HEK293 (cell line): ENCODE results near the gene PITPNC1.

ENCODE experiments used
- CTCF ChIA-PET: fragments of 350-600 bp; formaldehyde crosslinking; extraction: SDS; loops from one replicate; lab custom pipeline; 2021; ENCODE audit warnings: antibody characterized with exemption; lab: Yijun Ruan, JAX
- POLR2A ChIA-PET: fragments of 300-600 bp; formaldehyde crosslinking; extraction: SDS; loops from one replicate; lab custom pipeline; 2020; ENCODE audit warnings: antibody characterized with exemption, inconsistent platforms; lab: Yijun Ruan, JAX
- H3K27ac ChIP-seq: fragments of 200-500 bp; sonication (Bioruptor generic); 2 replicates; pipeline ENCODE4 v1.5.1; 2014; ENCODE audit warnings: low read depth, low read length, control low read depth, inconsistent platforms; ENCODE audit errors: extremely low read depth
- H3K36me3 ChIP-seq, 2 experiments: fragments of 200-500 bp in 1 of 2; sonication (Bioruptor generic) in 1 of 2; 1 replicate in 1 of 2; 2 replicates in 1 of 2; pipeline ENCODE4 v1.5.1; 2014 to 2017; ENCODE audit warnings: inconsistent platforms in 2 of 2, low read length in 2 of 2; ENCODE audit not compliant: control insufficient read depth in 2 of 2, insufficient read depth in 1 of 2
- H3K4me1 ChIP-seq: fragments of 200-500 bp; sonication (Bioruptor generic); 2 replicates; pipeline ENCODE4 v1.5.1; 2014; ENCODE audit warnings: mild to moderate bottlenecking, low read length, inconsistent platforms; ENCODE audit not compliant: control insufficient read depth, insufficient read depth
- H3K4me3 ChIP-seq: 2 replicates; pipeline ENCODE4 v1.5.1; 2011; ENCODE audit warnings: low read depth, mild to moderate bottlenecking, control low read depth, low read length, moderate library complexity
- H3K9me3 ChIP-seq: fragments of 200-500 bp; sonication (Bioruptor generic); 2 replicates; pipeline ENCODE4 v1.5.1; 2014; ENCODE audit warnings: low read depth, low read length, inconsistent platforms; ENCODE audit not compliant: control insufficient read depth, insufficient read depth
- BCL11B ChIP-seq: fragments of 450-650 bp; formaldehyde crosslinking; IDR thresholded peaks from 2 replicates; pipeline ENCODE4 v1.5.1; 2016; ENCODE audit warnings: low read depth, missing biosample characterization, missing genetic modification characterization
- GLI2 ChIP-seq: fragments of 450-650 bp; formaldehyde crosslinking; IDR thresholded peaks from 2 replicates; pipeline ENCODE4; 2017; ENCODE audit warnings: missing biosample characterization, missing genetic modification characterization, low read depth, borderline replicate concordance
- IKZF3 ChIP-seq: fragments of 450-650 bp; IDR thresholded peaks from 2 replicates; pipeline ENCODE4 v1.5.0; 2018; ENCODE audit warnings: missing biosample characterization, mild to moderate bottlenecking, missing genetic modification characterization, moderate library complexity
- KLF10 ChIP-seq: fragments of 450-650 bp; IDR thresholded peaks from 2 replicates; pipeline ENCODE4 v1.5.1; 2018; ENCODE audit warnings: missing biosample characterization, mild to moderate bottlenecking, missing genetic modification characterization
- KLF9 ChIP-seq: fragments of 450-650 bp; formaldehyde crosslinking; IDR thresholded peaks from 2 replicates; pipeline ENCODE4 v1.5.1; 2016; ENCODE audit warnings: missing biosample characterization, missing genetic modification characterization, low read depth
- RBAK ChIP-seq: fragments of 450-650 bp; formaldehyde crosslinking; IDR thresholded peaks from 2 replicates; pipeline ENCODE4 v1.5.1; 2016; ENCODE audit warnings: missing biosample characterization, missing genetic modification characterization
- SCRT1 ChIP-seq: fragments of 450-650 bp; formaldehyde crosslinking; IDR thresholded peaks from 2 replicates; pipeline ENCODE4 v1.5.1; 2016; ENCODE audit warnings: missing biosample characterization, missing genetic modification characterization, borderline replicate concordance
- TSHZ1 ChIP-seq: fragments of 450-650 bp; formaldehyde crosslinking; IDR thresholded peaks from 2 replicates; pipeline ENCODE4 v1.5.1; 2016; ENCODE audit warnings: missing biosample characterization, missing genetic modification characterization, borderline replicate concordance
- ZNF169 ChIP-seq: fragments of 450-650 bp; formaldehyde crosslinking; IDR thresholded peaks from 2 replicates; pipeline ENCODE4 v1.5.1; 2016; ENCODE audit warnings: missing biosample characterization, missing genetic modification characterization
- ZNF202 ChIP-seq: fragments of 450-650 bp; formaldehyde crosslinking; IDR thresholded peaks from 2 replicates; pipeline ENCODE4 v1.5.1; 2016; ENCODE audit warnings: missing biosample characterization, missing genetic modification characterization, borderline replicate concordance
- ZNF239 ChIP-seq: fragments of 450-650 bp; formaldehyde crosslinking; IDR thresholded peaks from 2 replicates; pipeline ENCODE4 v1.5.1; 2016; ENCODE audit warnings: missing biosample characterization, missing genetic modification characterization
- ZNF292 ChIP-seq: fragments of 450-650 bp; formaldehyde crosslinking; IDR thresholded peaks from 2 replicates; pipeline ENCODE4 v1.5.1; 2016; ENCODE audit warnings: low read depth, missing biosample characterization, missing genetic modification characterization, borderline replicate concordance
- ZNF335 ChIP-seq: fragments of 450-650 bp; formaldehyde crosslinking; conservative IDR thresholded peaks from 2 replicates; pipeline ENCODE4 v1.5.1; 2016; ENCODE audit warnings: missing biosample characterization, missing genetic modification characterization
- ZNF404 ChIP-seq: fragments of 450-650 bp; formaldehyde crosslinking; IDR thresholded peaks from 2 replicates; pipeline ENCODE4 v1.5.1; 2017; ENCODE audit warnings: missing biosample characterization, missing genetic modification characterization
- ZNF544 ChIP-seq: fragments of 450-650 bp; formaldehyde crosslinking; IDR thresholded peaks from 2 replicates; pipeline ENCODE4 v1.5.0; 2017; ENCODE audit warnings: missing biosample characterization, missing genetic modification characterization
- ZNF621 ChIP-seq: fragments of 450-650 bp; formaldehyde crosslinking; IDR thresholded peaks from 2 replicates; pipeline ENCODE4 v1.5.1; 2017; ENCODE audit warnings: missing biosample characterization, missing genetic modification characterization
- ZNF629 ChIP-seq: fragments of 450-650 bp; formaldehyde crosslinking; IDR thresholded peaks from 2 replicates; pipeline ENCODE4 v1.5.1; 2017; ENCODE audit warnings: missing biosample characterization, missing genetic modification characterization
- ZNF660 ChIP-seq: fragments of 450-650 bp; IDR thresholded peaks from 2 replicates; pipeline ENCODE4 v1.5.1; 2018; ENCODE audit warnings: missing biosample characterization, mild to moderate bottlenecking, missing genetic modification characterization
- ZNF776 ChIP-seq: fragments of 450-650 bp; formaldehyde crosslinking; IDR thresholded peaks from 2 replicates; pipeline ENCODE4 v1.5.0; 2017; ENCODE audit warnings: missing biosample characterization, missing genetic modification characterization, borderline replicate concordance
- ZNF777 ChIP-seq: fragments of 450-650 bp; formaldehyde crosslinking; IDR thresholded peaks from 2 replicates; pipeline ENCODE4 v1.5.1; 2017; ENCODE audit warnings: missing biosample characterization, missing genetic modification characterization, borderline replicate concordance
- TF ChIP-seq, protein P1 (sequence below): fragments of 450-650 bp; formaldehyde crosslinking; IDR thresholded peaks from 2 replicates; pipeline ENCODE4 v1.5.1; 2016; ENCODE audit warnings: missing biosample characterization, missing genetic modification characterization
- TF ChIP-seq, protein P2 (sequence below): fragments of 450-650 bp; formaldehyde crosslinking; IDR thresholded peaks from 2 replicates; pipeline ENCODE4 v1.5.1; 2016; ENCODE audit warnings: missing biosample characterization, missing genetic modification characterization
- TF ChIP-seq, protein P3 (sequence below): fragments of 450-650 bp; formaldehyde crosslinking; optimal IDR thresholded peaks from 2 replicates; pipeline ENCODE3; 2016; ENCODE audit warnings: missing biosample characterization, mild to moderate bottlenecking, missing genetic modification characterization
- TF ChIP-seq, protein P4 (sequence below): fragments of 450-650 bp; formaldehyde crosslinking; IDR thresholded peaks from 2 replicates; pipeline ENCODE4 v1.5.1; 2016; ENCODE audit warnings: missing biosample characterization, missing genetic modification characterization
- TF ChIP-seq, protein P5 (sequence below): fragments of 450-650 bp; IDR thresholded peaks from 2 replicates; pipeline ENCODE4 v1.5.1; 2018; ENCODE audit warnings: missing biosample characterization, missing genetic modification characterization

Gene PITPNC1

DNA sequence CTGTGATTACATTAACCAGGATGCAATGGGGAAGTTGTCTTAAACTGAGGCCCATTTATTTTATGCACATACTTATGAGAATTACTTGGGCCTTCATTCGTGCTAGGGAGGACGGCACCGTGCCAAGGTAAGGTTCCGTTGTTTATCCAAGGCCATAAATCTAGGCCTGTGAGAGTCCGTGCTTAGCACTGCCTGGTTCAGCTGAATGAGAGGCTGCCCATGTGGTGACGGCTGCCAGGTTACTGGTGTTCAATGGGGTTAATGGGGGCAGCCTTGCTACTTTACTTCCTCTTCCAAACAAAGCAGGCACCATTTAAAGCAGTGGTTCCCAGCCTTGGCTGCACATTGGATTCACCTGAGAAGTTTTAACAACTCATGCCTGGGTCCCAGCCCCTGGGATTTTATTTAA is 205.6 kb downstream of the PITPNC1 start (continued):
- TF ChIP-seq ZNF169, result no peak
- TF ChIP-seq ZNF660 (tag by site-specific recombination), result no peak
- TF ChIP-seq ZNF292 (tag by site-specific recombination), result no peak

- peaks cover 22% of the 10 kb centered on the region for H3K4me1 ChIP-seq
- TF ChIP-seq IKZF3 (tag by site-specific recombination) (peak; percentile 68; the same call in 1 of the 2 replicates), ZNF544 (no peak), KLF10 (tag by site-specific recombination) (peak; percentile 74), ZNF777 (tag by site-specific recombination) (no peak), ZNF621 (tag by site-specific recombination) (no peak), ZNF629 (peak; percentile 70), ZNF239 (tag by site-specific recombination) (no peak), ZNF776 (no peak), KLF9 (tag by site-specific recombination) (no peak), BCL11B (tag by site-specific recombination) (no peak), GLI2 (tag by site-specific recombination) (peak; percentile 82; the same call in 1 of the 2 replicates), RBAK (tag by site-specific recombination) (no peak), ZNF335 (tag by site-specific recombination) (no peak), ZNF404 (tag by site-specific recombination) (no peak), ZNF202 (no peak), SCRT1 (tag by site-specific recombination) (peak; percentile 87), TSHZ1 (tag by site-specific recombination) (peak; percentile 44; the same call in 1 of the 2 replicates)
- TF ChIP-seq, protein P1, sequence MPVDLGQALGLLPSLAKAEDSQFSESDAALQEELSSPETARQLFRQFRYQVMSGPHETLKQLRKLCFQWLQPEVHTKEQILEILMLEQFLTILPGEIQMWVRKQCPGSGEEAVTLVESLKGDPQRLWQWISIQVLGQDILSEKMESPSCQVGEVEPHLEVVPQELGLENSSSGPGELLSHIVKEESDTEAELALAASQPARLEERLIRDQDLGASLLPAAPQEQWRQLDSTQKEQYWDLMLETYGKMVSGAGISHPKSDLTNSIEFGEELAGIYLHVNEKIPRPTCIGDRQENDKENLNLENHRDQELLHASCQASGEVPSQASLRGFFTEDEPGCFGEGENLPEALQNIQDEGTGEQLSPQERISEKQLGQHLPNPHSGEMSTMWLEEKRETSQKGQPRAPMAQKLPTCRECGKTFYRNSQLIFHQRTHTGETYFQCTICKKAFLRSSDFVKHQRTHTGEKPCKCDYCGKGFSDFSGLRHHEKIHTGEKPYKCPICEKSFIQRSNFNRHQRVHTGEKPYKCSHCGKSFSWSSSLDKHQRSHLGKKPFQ (tag by site-specific recombination), result peak; percentile 81
- TF ChIP-seq, protein P2, sequence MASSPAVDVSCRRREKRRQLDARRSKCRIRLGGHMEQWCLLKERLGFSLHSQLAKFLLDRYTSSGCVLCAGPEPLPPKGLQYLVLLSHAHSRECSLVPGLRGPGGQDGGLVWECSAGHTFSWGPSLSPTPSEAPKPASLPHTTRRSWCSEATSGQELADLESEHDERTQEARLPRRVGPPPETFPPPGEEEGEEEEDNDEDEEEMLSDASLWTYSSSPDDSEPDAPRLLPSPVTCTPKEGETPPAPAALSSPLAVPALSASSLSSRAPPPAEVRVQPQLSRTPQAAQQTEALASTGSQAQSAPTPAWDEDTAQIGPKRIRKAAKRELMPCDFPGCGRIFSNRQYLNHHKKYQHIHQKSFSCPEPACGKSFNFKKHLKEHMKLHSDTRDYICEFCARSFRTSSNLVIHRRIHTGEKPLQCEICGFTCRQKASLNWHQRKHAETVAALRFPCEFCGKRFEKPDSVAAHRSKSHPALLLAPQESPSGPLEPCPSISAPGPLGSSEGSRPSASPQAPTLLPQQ (tag by site-specific recombination), result no peak
- TF ChIP-seq, protein P3, sequence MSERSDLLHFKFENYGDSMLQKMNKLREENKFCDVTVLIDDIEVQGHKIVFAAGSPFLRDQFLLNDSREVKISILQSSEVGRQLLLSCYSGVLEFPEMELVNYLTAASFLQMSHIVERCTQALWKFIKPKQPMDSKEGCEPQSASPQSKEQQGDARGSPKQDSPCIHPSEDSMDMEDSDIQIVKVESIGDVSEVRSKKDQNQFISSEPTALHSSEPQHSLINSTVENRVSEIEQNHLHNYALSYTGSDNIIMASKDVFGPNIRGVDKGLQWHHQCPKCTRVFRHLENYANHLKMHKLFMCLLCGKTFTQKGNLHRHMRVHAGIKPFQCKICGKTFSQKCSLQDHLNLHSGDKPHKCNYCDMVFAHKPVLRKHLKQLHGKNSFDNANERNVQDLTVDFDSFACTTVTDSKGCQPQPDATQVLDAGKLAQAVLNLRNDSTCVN, result no peak
- TF ChIP-seq, protein P4, sequence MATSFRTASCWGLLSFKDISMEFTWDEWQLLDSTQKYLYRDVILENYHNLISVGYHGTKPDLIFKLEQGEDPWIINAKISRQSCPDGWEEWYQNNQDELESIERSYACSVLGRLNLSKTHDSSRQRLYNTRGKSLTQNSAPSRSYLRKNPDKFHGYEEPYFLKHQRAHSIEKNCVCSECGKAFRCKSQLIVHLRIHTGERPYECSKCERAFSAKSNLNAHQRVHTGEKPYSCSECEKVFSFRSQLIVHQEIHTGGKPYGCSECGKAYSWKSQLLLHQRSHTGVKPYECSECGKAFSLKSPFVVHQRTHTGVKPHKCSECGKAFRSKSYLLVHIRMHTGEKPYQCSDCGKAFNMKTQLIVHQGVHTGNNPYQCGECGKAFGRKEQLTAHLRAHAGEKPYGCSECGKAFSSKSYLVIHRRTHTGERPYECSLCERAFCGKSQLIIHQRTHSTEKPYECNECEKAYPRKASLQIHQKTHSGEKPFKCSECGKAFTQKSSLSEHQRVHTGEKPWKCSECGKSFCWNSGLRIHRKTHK (tag by site-specific recombination), result no peak
- TF ChIP-seq, protein P5, sequence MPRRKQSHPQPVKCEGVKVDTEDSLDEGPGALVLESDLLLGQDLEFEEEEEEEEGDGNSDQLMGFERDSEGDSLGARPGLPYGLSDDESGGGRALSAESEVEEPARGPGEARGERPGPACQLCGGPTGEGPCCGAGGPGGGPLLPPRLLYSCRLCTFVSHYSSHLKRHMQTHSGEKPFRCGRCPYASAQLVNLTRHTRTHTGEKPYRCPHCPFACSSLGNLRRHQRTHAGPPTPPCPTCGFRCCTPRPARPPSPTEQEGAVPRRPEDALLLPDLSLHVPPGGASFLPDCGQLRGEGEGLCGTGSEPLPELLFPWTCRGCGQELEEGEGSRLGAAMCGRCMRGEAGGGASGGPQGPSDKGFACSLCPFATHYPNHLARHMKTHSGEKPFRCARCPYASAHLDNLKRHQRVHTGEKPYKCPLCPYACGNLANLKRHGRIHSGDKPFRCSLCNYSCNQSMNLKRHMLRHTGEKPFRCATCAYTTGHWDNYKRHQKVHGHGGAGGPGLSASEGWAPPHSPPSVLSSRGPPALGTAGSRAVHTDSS, result no peak
Measured at GRCh38 chr17:67585077-67585602, 208.1 kb downstream of the PITPNC1 start.

More at GRCh38 chr17:67585077-67585602, 208.1 kb downstream of the PITPNC1 start:
- Histone ChIP-seq H3K9me3 (no peaks in the 10 kb centered on the region), H3K4me3 (no peak overlapping the region), H3K27ac (peak overlapping the region; percentile 68), H3K36me3 (no peaks in the 10 kb centered on the region; a peak in 1 of 3 replicates)
- POLR2A ChIA-PET, result interaction anchor here (0.6 kb wide), 2 partner anchors 58 to 1398 kb away, joined by 4 to 7 read pairs; no protein-coding TSS in a partner anchor
- CTCF ChIA-PET, result interaction anchor here (1.4 to 1.5 kb wide), 2 partner anchors 25 to 207 kb away, joined by 3 to 4 read pairs; no protein-coding TSS in a partner anchor
